H1 (cell line): Measurements from ENCODE around the gene TTLL5. TPM values are rescaled to one million over a fixed set of nuclear protein-coding genes. Genes with fewer than 3 reads are reported as not detected.

ENCODE experiments used
- CTCF ChIA-PET: fragments of 300-600 bp; sonication (Branson Sonifier 250); formaldehyde crosslinking; loops from one replicate; lab custom pipeline; 2021; ENCODE audit not compliant: partially characterized antibody; lab: Charles Lee
- POLR2A ChIA-PET: fragments of 300-600 bp; sonication (Branson Sonifier 250); formaldehyde crosslinking; loops from one replicate; lab custom pipeline; 2021; ENCODE audit warnings: inconsistent platforms; ENCODE audit not compliant: partially characterized antibody; lab: Charles Lee
- DNase-seq, 2 experiments: peaks; one replicate each; pipeline versions ENCODE4 v3.0.0 to v3.0.0-alpha.2; 2010 to 2022; ENCODE audit warnings: low spot score in 2 of 2, low read depth in 1 of 2, mixed read lengths in 1 of 2
- FAIRE-seq: peaks from 2 replicates; lab custom pipeline; 2011; peaks lifted over from hg19 to GRCh38; lab: Jason Lieb, UNC
- H2AFZ ChIP-seq: 2 replicates; pipeline ENCODE4 v1.8.1; 2012; ENCODE audit warnings: low read length, inconsistent platforms
- H2AK5ac ChIP-seq: 2 replicates; pipeline ENCODE4 v1.6.1; 2013; ENCODE audit warnings: low read depth, low read length
- H2BK120ac ChIP-seq: replicated peaks from 2 replicates; pipeline ENCODE3; 2013; ENCODE audit warnings: low read depth, low read length, inconsistent platforms
- H2BK12ac ChIP-seq: 2 replicates; pipeline ENCODE4 v1.6.1; 2013; ENCODE audit warnings: low read depth, low read length
- H2BK15ac ChIP-seq: 2 replicates; pipeline ENCODE4 v1.6.1; 2013; ENCODE audit warnings: low read length
- H2BK20ac ChIP-seq: 2 replicates; pipeline ENCODE4 v1.6.1; 2013; ENCODE audit warnings: low read length
- H2BK5ac ChIP-seq: 2 replicates; pipeline ENCODE4 v1.6.1; 2013; ENCODE audit warnings: low read depth, low read length
- H3K14ac ChIP-seq: 2 replicates; pipeline ENCODE4 v1.6.1; 2013; ENCODE audit warnings: inconsistent platforms; ENCODE audit not compliant: insufficient read length
- H3K18ac ChIP-seq: 2 replicates; pipeline ENCODE4 v1.6.1; 2013; ENCODE audit warnings: low read length; ENCODE audit errors: extremely low read depth
- H3K23ac ChIP-seq: 2 replicates; pipeline ENCODE4 v1.6.1; 2013; ENCODE audit warnings: inconsistent platforms; ENCODE audit not compliant: insufficient read length
- H3K23me2 ChIP-seq: 2 replicates; pipeline ENCODE4 v1.6.1; 2013; ENCODE audit warnings: low read depth, low read length
- H3K27ac ChIP-seq: 2 replicates; pipeline ENCODE4 v1.6.1; 2011; ENCODE audit warnings: low read depth, low read length, inconsistent platforms
- H3K27me3 ChIP-seq, 4 experiments: replicated peaks in 1 of 4; 1 replicate in 1 of 4; 2 replicates in 3 of 4; pipeline versions ENCODE4 v1.6.1 to v1.8.1; 2011 to 2013; ENCODE audit warnings: low read length in 3 of 4, mild to moderate bottlenecking in 3 of 4, inconsistent platforms in 2 of 4, mixed read lengths in 2 of 4, moderate library complexity in 1 of 4; ENCODE audit not compliant: control insufficient read depth in 3 of 4, insufficient read depth in 3 of 4; ENCODE audit errors: extremely low read depth in 1 of 4
- H3K36me3 ChIP-seq, 4 experiments: 2 replicates each; pipeline versions ENCODE4 v1.6.1 to v1.8.1; 2011 to 2013; ENCODE audit warnings: mild to moderate bottlenecking in 4 of 4, low read length in 3 of 4, moderate library complexity in 2 of 4, control low read depth in 1 of 4, inconsistent platforms in 1 of 4; ENCODE audit not compliant: insufficient read depth in 4 of 4, control insufficient read depth in 2 of 4
- H3K4ac ChIP-seq: replicated peaks from 2 replicates; pipeline ENCODE3; 2013; ENCODE audit warnings: low read length, low read depth, mixed read lengths, inconsistent platforms; ENCODE audit not compliant: insufficient read length
- H3K4me1 ChIP-seq, 4 experiments: replicated peaks in 1 of 4; 1 replicate in 1 of 4; 2 replicates in 3 of 4; pipeline versions ENCODE4 v1.6.1 to v1.8.1; 2011 to 2013; ENCODE audit warnings: low read length in 3 of 4, inconsistent platforms in 2 of 4, mixed read lengths in 1 of 4; ENCODE audit not compliant: insufficient read depth in 4 of 4, control insufficient read depth in 3 of 4
- H3K4me2 ChIP-seq, 2 experiments: 2 replicates each; pipeline versions ENCODE4 v1.6.1 to v1.8.1; 2011 to 2013; ENCODE audit warnings: low read depth in 2 of 2, low read length in 2 of 2, control low read depth in 1 of 2, inconsistent platforms in 1 of 2, mild to moderate bottlenecking in 1 of 2; ENCODE audit not compliant: insufficient read depth in 1 of 2
- H3K4me3 ChIP-seq, 4 experiments: fragments of 200-600, 300-600 bp in 1 of 4; sonication (generic), shearing (Covaris generic), sonication (Bioruptor Twin) in 1 of 4; 2 replicates each; pipeline versions ENCODE4 v1.5.1 to v1.8.1; 2011 to 2016; ENCODE audit warnings: low read length in 4 of 4, low read depth in 3 of 4, control low read depth in 2 of 4, inconsistent platforms in 2 of 4, mild to moderate bottlenecking in 2 of 4, mixed read lengths in 1 of 4, moderate library complexity in 1 of 4; ENCODE audit not compliant: insufficient read depth in 2 of 4; ENCODE audit errors: extremely low read depth in 1 of 4
- H3K56ac ChIP-seq: replicated peaks from 2 replicates; pipeline ENCODE3; 2013; ENCODE audit warnings: low read depth, mild to moderate bottlenecking, mixed read lengths, low read length, inconsistent platforms; ENCODE audit not compliant: insufficient read length
- H3K79me1 ChIP-seq: 2 replicates; pipeline ENCODE4 v1.6.1; 2013; ENCODE audit warnings: low read depth, low read length, control low read depth
- H3K79me2 ChIP-seq, 2 experiments: 2 replicates each; pipeline versions ENCODE4 v1.6.1 to v1.8.1; 2012 to 2013; ENCODE audit warnings: low read length in 2 of 2, mild to moderate bottlenecking in 2 of 2, inconsistent platforms in 1 of 2; ENCODE audit not compliant: insufficient read depth in 2 of 2, control insufficient read depth in 1 of 2
- H3K9ac ChIP-seq, 4 experiments: replicated peaks in 1 of 4; 1 replicate in 1 of 4; 2 replicates in 3 of 4; pipeline versions ENCODE4 v1.6.1 to v1.8.1; 2011 to 2013; ENCODE audit warnings: low read depth in 3 of 4, low read length in 3 of 4, control low read depth in 2 of 4, mild to moderate bottlenecking in 2 of 4, moderate library complexity in 2 of 4, inconsistent platforms in 1 of 4; ENCODE audit errors: extremely low read depth in 1 of 4
- H3K9me3 ChIP-seq, 2 experiments: 2 replicates each; pipeline versions ENCODE4 v1.6.1 to v1.8.1; 2012 to 2013; ENCODE audit warnings: mild to moderate bottlenecking in 2 of 2, moderate library complexity in 2 of 2, control low read depth in 1 of 2, inconsistent platforms in 1 of 2, low read depth in 1 of 2, low read length in 1 of 2, mixed read lengths in 1 of 2; ENCODE audit not compliant: insufficient read depth in 2 of 2
- H4K20me1 ChIP-seq, 2 experiments: replicated peaks in 1 of 2; 2 replicates each; pipeline versions ENCODE3 to v1.8.1; 2011 to 2013; ENCODE audit warnings: inconsistent platforms in 2 of 2, low read length in 2 of 2, mild to moderate bottlenecking in 1 of 2; ENCODE audit not compliant: insufficient read depth in 2 of 2, control insufficient read depth in 1 of 2
- H4K5ac ChIP-seq: 2 replicates; pipeline ENCODE4 v1.6.1; 2013; ENCODE audit warnings: low read length, low read depth, mixed read lengths, inconsistent platforms; ENCODE audit not compliant: insufficient read length
- H4K8ac ChIP-seq: 2 replicates; pipeline ENCODE4 v1.8.0; 2013; ENCODE audit warnings: mild to moderate bottlenecking, moderate library complexity, low read length, inconsistent platforms; ENCODE audit not compliant: insufficient read depth; ENCODE audit errors: extremely low read depth
- H4K91ac ChIP-seq: replicated peaks from 2 replicates; pipeline ENCODE3; 2013; ENCODE audit warnings: low read length, mixed read lengths, inconsistent platforms; ENCODE audit not compliant: insufficient read length
- BACH1 ChIP-seq: IDR thresholded peaks from 2 replicates; pipeline ENCODE4 v1.6.1; 2012; ENCODE audit warnings: low read length, improper control_type of control experiment
- EGR1 ChIP-seq: IDR thresholded peaks from 2 replicates; pipeline ENCODE4 v1.6.1; 2011; ENCODE audit warnings: low read depth, low read length, borderline replicate concordance
- EZH2 ChIP-seq: fragments of 200-600 bp; sonication (generic); IDR thresholded peaks from 2 replicates; pipeline ENCODE4 v1.7.1; 2012; ENCODE audit warnings: low read depth, mild to moderate bottlenecking, moderate library complexity, low read length, inconsistent platforms; ENCODE audit not compliant: severe bottlenecking
- HDAC2 ChIP-seq, 2 experiments: fragments of 300-600 bp in 1 of 2; sonication (generic) in 1 of 2; IDR thresholded peaks; 2 replicates each; pipeline ENCODE4 v1.6.1; 2011 to 2012; ENCODE audit warnings: low read depth in 2 of 2, low read length in 2 of 2, mild to moderate bottlenecking in 2 of 2, moderate library complexity in 2 of 2, borderline replicate concordance in 1 of 2, inconsistent platforms in 1 of 2
- HDAC6 ChIP-seq: IDR thresholded peaks from one replicate; pipeline ENCODE4 v1.7.1; 2012; ENCODE audit warnings: low read depth, mild to moderate bottlenecking, inconsistent platforms, low read length, moderate library complexity
- PHF8 ChIP-seq: fragments of 200-600 bp; sonication (generic); conservative IDR thresholded peaks from 2 replicates; pipeline ENCODE4 v1.7.1; 2012; ENCODE audit warnings: low read depth, mild to moderate bottlenecking, inconsistent platforms, low read length, moderate library complexity
- POLR2A ChIP-seq, 2 experiments: IDR thresholded peaks; 1 replicate in 1 of 2; 2 replicates in 1 of 2; pipeline ENCODE4 v1.6.1; 2011; ENCODE audit warnings: low read depth in 2 of 2, low read length in 2 of 2, mild to moderate bottlenecking in 2 of 2; ENCODE audit errors: control extremely low read depth in 1 of 2
- POLR2AphosphoS5 ChIP-seq: IDR thresholded peaks from 2 replicates; pipeline ENCODE4 v1.6.1; 2011; ENCODE audit warnings: low read depth, low read length
- SP4 ChIP-seq: IDR thresholded peaks from 2 replicates; pipeline ENCODE4 v1.6.1; 2012; ENCODE audit warnings: low read length, inconsistent platforms
- SRF ChIP-seq: IDR thresholded peaks from 2 replicates; pipeline ENCODE4 v1.6.1; 2011; ENCODE audit warnings: mild to moderate bottlenecking, low read depth, low read length, moderate library complexity
- USF2 ChIP-seq: IDR thresholded peaks from 2 replicates; pipeline ENCODE4 v1.6.1; 2011; ENCODE audit warnings: low read length, improper control_type of control experiment
- ZNF274 ChIP-seq: IDR thresholded peaks from 2 replicates; pipeline ENCODE4 v1.7.0; 2012; ENCODE audit warnings: low read length, borderline replicate concordance; ENCODE audit errors: extremely low read depth
- WGBS, 2 experiments: shearing (Covaris generic) in 1 of 2; methylation state at CpG; one replicate each; pipeline versions ENCODE4 v1.1.6 to v1.1.7; 2013 to 2015; ENCODE audit warnings: low lambda C conversion rate in 2 of 2, mixed read lengths in 2 of 2, inconsistent platforms in 1 of 2, low coverage in 1 of 2, missing lambda C conversion rate in 1 of 2; ENCODE audit not compliant: insufficient replicate concordance in 2 of 2, insufficient coverage in 1 of 2, insufficient read length in 1 of 2; ENCODE audit errors: extremely low coverage in 1 of 2, missing lambda C conversion rate in 1 of 2; 5-methylcytosine and 5-hydroxymethylcytosine counted together
- polyA plus RNA-seq, 7 experiments: library from polyadenylated mRNA; depleted of rRNA in 3 of 7; stranded (reverse) in 5 of 7; unstranded in 2 of 7; fragments of >200 nt in 5 of 7; fragments of 200-250 nt in 2 of 7; gene quantifications; 1 replicate in 5 of 7; 2 replicates in 1 of 7; 4 replicates in 1 of 7; pipeline versions ENCODE4 v1.2.1 to v1.2.3, GENCODE V29; 2011 to 2013; ENCODE audit warnings: missing spikeins in 2 of 7, mixed read lengths in 2 of 7
- total RNA-seq: library from RNA; stranded (reverse); fragmentation: NEBNext Ultra II Directional; extraction: Animal tissue kit (Norgen Biotek cat#: 25700); gene quantifications from 2 replicates; pipeline ENCODE4 v1.2.1, GENCODE V29; 2021

The TTLL5 gene
- total and polyA plus RNA-seq, 2 of the 8 experiments (the other 6 are each of a cell fraction or from before 2014, with no cell fraction given), result 16.1 to 45.9 TPM

GRCh38 chr14:75858362-75858761 lies 197.3 kb downstream of the TTLL5 start:
- H2BK15ac ChIP-seq, result no peak overlapping the region
- no peak for DNase-seq
- H3K79me1 ChIP-seq, result no peaks in the 10 kb centered on the region
- H3K4me3 ChIP-seq, result no peak overlapping the region
- H2AK5ac ChIP-seq, result no peak overlapping the region
- no peak overlapping the region for H2BK120ac ChIP-seq
- no peak overlapping the region for H4K8ac ChIP-seq
- WGBS, 2 experiments, result 86% methylated on average over 2 of the region's 2 CpGs; no CpG with 5 or more reads in 1 of the 2 experiments
- no peak overlapping the region for H3K27ac ChIP-seq
- no peaks in the 10 kb centered on the region for H3K79me2 ChIP-seq
- H3K14ac ChIP-seq, result no peak overlapping the region
- peaks cover 11 to 27% (median 25%) of the 10 kb centered on the region in 4 experiments for H3K27me3 ChIP-seq
- peaks cover 2 to 4% of the 10 kb centered on the region in 2 experiments for H4K20me1 ChIP-seq
- H2BK5ac ChIP-seq, result no peak overlapping the region
- no peak overlapping the region for H3K4me2 ChIP-seq
- no peak overlapping the region for H3K9ac ChIP-seq
- H3K4ac ChIP-seq, result no peak overlapping the region
- no peak overlapping the region for H4K5ac ChIP-seq
- no peak overlapping the region for H4K91ac ChIP-seq
- POLR2A ChIA-PET, result no interaction called here
- H3K23ac ChIP-seq, result no peak overlapping the region
- H2BK12ac ChIP-seq, result no peak overlapping the region
- H2BK20ac ChIP-seq, result no peak overlapping the region
- H3K18ac ChIP-seq, result no peak overlapping the region
- no peaks in the 10 kb centered on the region for H3K9me3 ChIP-seq
- H3K23me2 ChIP-seq, result no peaks in the 10 kb centered on the region
- no peak for FAIRE-seq
- CTCF ChIA-PET, result interaction anchor here (0.6 to 1.3 kb wide), 6 partner anchors 10 to 149 kb away, joined by 3 to 10 read pairs (median 4); no protein-coding TSS in a partner anchor
- H3K4me1 ChIP-seq, result peaks cover 2 to 11% (median 7%) of the 10 kb centered on the region in 4 experiments; a peak in 3 of 7 replicates
- H2AFZ ChIP-seq, result no peak overlapping the region
- no peaks in the 10 kb centered on the region; a peak in 1 of 8 replicates for H3K36me3 ChIP-seq
- H3K56ac ChIP-seq, result no peak overlapping the region
- TF ChIP-seq ZNF274 (no peak), POLR2AphosphoS5 (no peak), BACH1 (no peak), POLR2A (IDR thresholded peaks at IDR 0.05; ENCODE audit: control extremely low read depth in 1 of 2, low read depth in 2 of 2, low read length in 2 of 2) (no peak), SP4 (no peak), HDAC2 (IDR thresholded peaks at IDR 0.05; ENCODE audit: borderline replicate concordance in 1 of 2, low read depth in 2 of 2, low read length in 2 of 2) (no peak), USF2 (no peak), SRF (no peak), EGR1 (no peak), PHF8 (no peak), EZH2 (no peak), HDAC6 (no peak)
